Uterus (tissue), 4 donors: ENCODE data around the gene DMD. TPM values are rescaled to one million over a fixed set of nuclear protein-coding genes. Genes with fewer than 3 reads are reported as not detected.

Source experiments
- DNase-seq, 2 donors: peaks; one replicate each; pipeline ENCODE4 v3.0.0-alpha.2; 2019 to 2020
- H3K27ac ChIP-seq, 2 donors: fragments of 200-600 bp; sonication (generic); 1 replicate in 1 of 2; 2 replicates in 1 of 2; pipeline ENCODE4 v1.5.1; 2016 to 2018
- H3K27me3 ChIP-seq, 2 donors: fragments of 200-600 bp; sonication (generic); one replicate each; pipeline ENCODE4 v1.5.1; 2018 to 2019; ENCODE audit warnings: control low read depth in 1 of 2
- H3K36me3 ChIP-seq, 2 donors: fragments of 200-600 bp; sonication (generic); one replicate each; pipeline ENCODE4 v1.5.1; 2019; ENCODE audit warnings: control low read depth in 1 of 2
- H3K4me1 ChIP-seq, 2 donors: fragments of 200-600 bp; sonication (generic); one replicate each; pipeline ENCODE4 v1.5.1; 2018 to 2019; ENCODE audit warnings: control low read depth in 1 of 2
- H3K4me3 ChIP-seq, 2 donors: fragments of 200-600 bp; sonication (generic); 1 replicate in 1 of 2; 2 replicates in 1 of 2; pipeline ENCODE4 v1.5.1; 2018 to 2019; ENCODE audit warnings: mild to moderate bottlenecking in 1 of 2
- H3K9me3 ChIP-seq, 2 donors: fragments of 200-600 bp; sonication (generic); one replicate each; pipeline ENCODE4 v1.5.1; 2019; ENCODE audit warnings: control low read depth in 1 of 2
- POLR2A ChIP-seq, 2 donors: fragments of 450-650 bp; IDR thresholded peaks; one replicate each; pipeline ENCODE4 v1.6.1; 2016; ENCODE audit warnings: antibody characterized with exemption in 2 of 2, mild to moderate bottlenecking in 1 of 2, moderate library complexity in 1 of 2
- intact Hi-C: fragments of 100-400 bp; cut with DNase I; formaldehyde crosslinking; loops from one replicate; pipeline ENCODE4 v1.15.1; 2023; ENCODE audit warnings: low total_unique reads
- total RNA-seq, 4 donors: library from RNA; depleted of rRNA in 3 of 4; stranded (reverse); fragments of >200 nt in 3 of 4; gene quantifications; one replicate each; pipeline versions ENCODE4 v1.1.0 to v1.2.4, GENCODE V29; 2014 to 2023
- TF ChIP-seq, protein P1 (sequence below), 4 experiments: fragments of 200-600 bp in 2 of 4; fragments of 450-650 bp in 2 of 4; sonication (generic) in 2 of 4; IDR thresholded peaks; one replicate each; pipeline ENCODE4 v1.5.1; 2016 to 2019; ENCODE audit warnings: antibody characterized with exemption in 4 of 4, mild to moderate bottlenecking in 2 of 4, moderate library complexity in 1 of 4
- donor health status: DM: yes; HTN: yes; CAD: no.

DMD gene
- total RNA-seq, 4 donors from 2014 or later, result 73.8 to 147 (median 97.8) TPM

DNA sequence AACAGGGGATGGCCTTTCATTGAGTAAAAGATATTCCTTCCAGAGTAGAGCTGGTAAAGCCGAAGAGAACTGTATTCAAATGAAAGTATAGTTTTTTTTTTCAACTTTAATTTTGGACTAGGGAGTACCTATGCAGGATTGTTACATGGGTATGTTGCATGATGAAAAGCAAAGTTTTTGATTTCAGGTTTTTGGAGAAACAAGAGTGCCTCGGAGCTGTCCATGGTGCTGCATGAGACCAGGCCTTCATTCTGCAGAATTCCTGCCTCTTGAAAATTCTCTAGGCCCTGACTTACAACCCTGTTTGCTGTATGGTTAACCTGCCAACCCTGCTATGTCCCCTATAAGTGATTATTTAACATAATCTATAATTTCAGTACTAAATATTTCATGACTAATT is 1073.8 kb downstream of the DMD start:
- TF ChIP-seq POLR2A (IDR thresholded peaks at IDR 0.05), result no peak
- TF ChIP-seq, protein P1, sequence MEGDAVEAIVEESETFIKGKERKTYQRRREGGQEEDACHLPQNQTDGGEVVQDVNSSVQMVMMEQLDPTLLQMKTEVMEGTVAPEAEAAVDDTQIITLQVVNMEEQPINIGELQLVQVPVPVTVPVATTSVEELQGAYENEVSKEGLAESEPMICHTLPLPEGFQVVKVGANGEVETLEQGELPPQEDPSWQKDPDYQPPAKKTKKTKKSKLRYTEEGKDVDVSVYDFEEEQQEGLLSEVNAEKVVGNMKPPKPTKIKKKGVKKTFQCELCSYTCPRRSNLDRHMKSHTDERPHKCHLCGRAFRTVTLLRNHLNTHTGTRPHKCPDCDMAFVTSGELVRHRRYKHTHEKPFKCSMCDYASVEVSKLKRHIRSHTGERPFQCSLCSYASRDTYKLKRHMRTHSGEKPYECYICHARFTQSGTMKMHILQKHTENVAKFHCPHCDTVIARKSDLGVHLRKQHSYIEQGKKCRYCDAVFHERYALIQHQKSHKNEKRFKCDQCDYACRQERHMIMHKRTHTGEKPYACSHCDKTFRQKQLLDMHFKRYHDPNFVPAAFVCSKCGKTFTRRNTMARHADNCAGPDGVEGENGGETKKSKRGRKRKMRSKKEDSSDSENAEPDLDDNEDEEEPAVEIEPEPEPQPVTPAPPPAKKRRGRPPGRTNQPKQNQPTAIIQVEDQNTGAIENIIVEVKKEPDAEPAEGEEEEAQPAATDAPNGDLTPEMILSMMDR (IDR thresholded peaks at IDR 0.05), result no peak
- H3K4me1 ChIP-seq, result no peaks in the 10 kb centered on the region
- intact Hi-C loops, result no loop called here

DNA sequence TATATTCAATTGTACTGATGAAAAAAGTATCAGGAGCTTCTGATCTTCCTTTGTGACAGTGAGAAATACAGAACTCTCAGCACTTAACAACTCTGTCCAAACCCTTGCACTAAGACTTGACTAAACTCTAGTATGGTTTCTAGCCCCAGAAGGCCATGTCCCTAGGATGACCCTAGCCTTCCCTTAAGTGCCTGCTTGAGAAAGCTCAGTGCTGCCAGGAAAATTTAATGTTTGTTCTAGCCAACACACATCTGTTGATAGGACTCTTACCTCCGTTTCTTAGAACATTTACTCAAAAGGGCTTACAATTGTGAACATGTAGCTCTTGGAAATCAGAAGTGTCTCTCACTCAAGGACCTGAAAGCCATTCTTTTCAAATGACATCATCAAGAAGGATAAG is 1084.4 kb downstream of the DMD start:
- intact Hi-C loops, result no loop called here
- DNase-seq, result no peak
- Histone ChIP-seq H3K4me1 (no peaks in the 10 kb centered on the region), H3K9me3 (no peaks in the 10 kb centered on the region), H3K4me3 (no peak overlapping the region), H3K36me3 (no peaks in the 10 kb centered on the region), H3K27me3 (no peaks in the 10 kb centered on the region), H3K27ac (no peak overlapping the region)
- no peak for TF ChIP-seq POLR2A (IDR thresholded peaks at IDR 0.05)
- TF ChIP-seq, protein P1 (IDR thresholded peaks at IDR 0.05), result no peak

More for the DNA sequence above, 1073.8 kb downstream of the DMD start:
- Histone ChIP-seq H3K27me3 (no peaks in the 10 kb centered on the region), H3K36me3 (no peaks in the 10 kb centered on the region), H3K27ac (no peak overlapping the region), H3K4me3 (no peak overlapping the region), H3K9me3 (no peaks in the 10 kb centered on the region)
- DNase-seq, result no peak

DNA sequence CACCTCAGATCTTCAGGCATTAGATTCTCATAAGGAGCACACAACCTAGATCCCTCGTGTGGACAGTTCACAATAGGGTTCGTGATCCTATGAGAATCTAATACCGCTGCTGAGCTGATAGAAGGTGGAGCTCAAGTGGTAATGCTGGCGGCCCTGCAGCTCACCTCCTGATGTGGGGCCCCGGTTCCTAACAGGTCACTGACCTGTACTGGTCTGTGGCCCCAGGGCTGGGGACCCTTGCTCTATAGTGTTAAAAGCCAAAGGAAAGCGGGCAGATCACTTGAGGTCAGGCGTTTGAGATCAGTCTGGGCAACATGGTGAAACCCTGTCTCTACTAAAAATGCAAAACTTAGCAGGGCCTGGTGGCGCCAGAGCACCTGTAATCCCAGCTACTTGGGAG is 1092.5 kb downstream of the DMD start:
- TF ChIP-seq, protein P1 (IDR thresholded peaks at IDR 0.05), result no peak
- TF ChIP-seq POLR2A (IDR thresholded peaks at IDR 0.05), result no peak
- H3K36me3 ChIP-seq, result no peaks in the 10 kb centered on the region
- H3K27me3 ChIP-seq, result no peaks in the 10 kb centered on the region
- no peak overlapping the region for H3K4me3 ChIP-seq
- H3K9me3 ChIP-seq, result no peaks in the 10 kb centered on the region
- intact Hi-C loops, result no loop called here
- DNase-seq, result no peak
- H3K4me1 ChIP-seq, result no peaks in the 10 kb centered on the region
- H3K27ac ChIP-seq, result no peak overlapping the region

DNA sequence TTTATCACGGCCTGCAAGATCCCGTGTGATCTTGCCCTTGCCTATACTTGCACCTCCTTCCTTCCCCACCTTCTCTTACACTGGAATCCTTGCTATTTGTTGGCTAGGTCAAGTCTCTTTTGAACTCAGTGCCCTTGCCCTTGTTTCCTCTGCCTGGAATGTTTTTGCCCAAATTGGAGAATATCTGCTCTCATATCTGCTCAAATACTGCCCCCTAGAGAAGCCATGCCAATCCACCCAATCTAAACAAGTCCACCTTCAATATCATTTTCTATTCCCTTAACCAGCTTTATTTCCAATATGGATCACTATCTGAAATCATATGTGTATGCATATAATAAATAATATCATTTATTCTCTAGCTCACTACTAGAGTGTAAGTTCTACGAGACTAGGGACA is 1095.3 kb downstream of the DMD start:
- TF ChIP-seq, protein P1 (IDR thresholded peaks at IDR 0.05), result no peak
- TF ChIP-seq POLR2A (IDR thresholded peaks at IDR 0.05), result no peak
- DNase-seq, result no peak
- H3K27me3 ChIP-seq, result no peaks in the 10 kb centered on the region
- no peaks in the 10 kb centered on the region for H3K9me3 ChIP-seq
- no peak overlapping the region for H3K27ac ChIP-seq
- no peaks in the 10 kb centered on the region for H3K4me1 ChIP-seq
- intact Hi-C loops, result no loop called here
- no peaks in the 10 kb centered on the region for H3K36me3 ChIP-seq
- H3K4me3 ChIP-seq, result no peak overlapping the region

DNA sequence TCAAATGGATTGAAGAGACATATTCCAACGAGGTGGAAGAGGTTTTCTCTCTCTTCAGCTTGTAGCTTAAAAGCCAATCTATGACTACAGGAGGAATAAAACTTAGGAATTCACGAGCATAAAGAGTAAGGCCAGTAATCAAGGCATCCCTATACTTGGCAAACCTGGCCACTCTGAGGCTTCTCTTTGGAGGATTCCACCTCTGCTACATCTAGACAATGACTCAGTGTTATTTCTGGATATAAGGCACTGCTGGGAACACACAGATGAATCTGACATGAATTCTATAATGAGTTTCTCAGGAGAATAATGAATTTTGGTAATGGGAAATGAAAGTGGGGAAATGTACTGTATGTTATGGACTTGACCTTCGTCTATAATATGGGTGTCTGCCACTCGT is 1123.7 kb downstream of the DMD start:
- DNase-seq, result no peak
- no peaks in the 10 kb centered on the region for H3K36me3 ChIP-seq
- H3K27me3 ChIP-seq, result no peaks in the 10 kb centered on the region
- no peak overlapping the region for H3K27ac ChIP-seq
- H3K4me3 ChIP-seq, result no peak overlapping the region
- H3K9me3 ChIP-seq, result no peaks in the 10 kb centered on the region
- H3K4me1 ChIP-seq, result no peaks in the 10 kb centered on the region
- TF ChIP-seq, protein P1 (IDR thresholded peaks at IDR 0.05), result no peak
- TF ChIP-seq POLR2A (IDR thresholded peaks at IDR 0.05), result no peak
- intact Hi-C loops, result no loop called here
